ENCODE measurements around the gene PDSS2. TPM values are rescaled to one million over a fixed set of nuclear protein-coding genes. Genes with fewer than 3 reads are reported as not detected.
"Not testable (repeated sequence)": the region's sequence is repeated elsewhere in the genome, so short reads cannot be mapped to it uniquely, and the experiment has no call there.

The PDSS2 gene
- total RNA-seq, 2 donors from 2014 or later: 8.2 to 13.7 TPM

DNA sequence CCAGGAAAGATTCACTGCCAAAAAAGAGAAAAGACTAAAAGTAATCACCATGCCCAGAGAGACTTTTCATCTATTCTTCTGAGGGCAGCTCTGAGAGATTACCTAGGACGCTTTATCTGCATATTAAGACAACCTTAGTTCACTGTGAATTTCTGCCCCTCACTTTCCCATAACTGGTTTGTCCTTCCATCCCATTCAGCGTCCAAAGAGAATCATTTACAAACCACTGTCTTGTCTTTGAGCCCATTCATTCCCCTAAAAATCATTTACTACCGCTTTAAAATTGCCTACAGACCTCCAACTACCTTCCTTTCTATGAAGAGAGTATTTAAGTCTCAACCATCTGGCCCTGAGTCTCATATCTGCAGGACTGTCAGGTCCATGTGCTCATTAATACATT is 149.0 kb downstream of the PDSS2 start:
- H3K4me3 Mint-ChIP-seq: no peak overlapping the region
- H3K27me3 ChIP-seq (ENCODE audit: control insufficient read depth, insufficient read depth, low read length, poor library complexity, severe bottlenecking): no peaks in the 10 kb centered on the region
- H3K36me3 Mint-ChIP-seq (ENCODE audit: low read depth): no peaks in the 10 kb centered on the region
- H3K27me3 Mint-ChIP-seq (ENCODE audit: insufficient read depth): no peaks in the 10 kb centered on the region
- H3K36me3 ChIP-seq (ENCODE audit: control insufficient read depth, insufficient read depth, low read length): no peaks in the 10 kb centered on the region
- no peaks in the 10 kb centered on the region for H3K4me1 ChIP-seq (ENCODE audit: control insufficient read depth, insufficient read depth, low read length)
- H3K27ac ChIP-seq (ENCODE audit: low read depth, low read length): no peak overlapping the region
- H3K9me3 ChIP-seq (ENCODE audit: control insufficient read depth, low read length): no peaks in the 10 kb centered on the region
- H3K9me3 Mint-ChIP-seq: no peaks in the 10 kb centered on the region
- H3K27ac Mint-ChIP-seq: no peak overlapping the region
- no peak for DNase-seq
- WGBS, 2 experiments (ENCODE audit: insufficient coverage in 1 of 2, insufficient read length in 1 of 2): 92 to 93% methylated on average over 3 of the region's 3 CpGs
- H3K9ac ChIP-seq (ENCODE audit: extremely low read depth, low read length, poor library complexity, severe bottlenecking): no peak overlapping the region
- H3K4me1 Mint-ChIP-seq: peaks cover 3% of the 10 kb centered on the region
- TF ChIP-seq, protein P1, sequence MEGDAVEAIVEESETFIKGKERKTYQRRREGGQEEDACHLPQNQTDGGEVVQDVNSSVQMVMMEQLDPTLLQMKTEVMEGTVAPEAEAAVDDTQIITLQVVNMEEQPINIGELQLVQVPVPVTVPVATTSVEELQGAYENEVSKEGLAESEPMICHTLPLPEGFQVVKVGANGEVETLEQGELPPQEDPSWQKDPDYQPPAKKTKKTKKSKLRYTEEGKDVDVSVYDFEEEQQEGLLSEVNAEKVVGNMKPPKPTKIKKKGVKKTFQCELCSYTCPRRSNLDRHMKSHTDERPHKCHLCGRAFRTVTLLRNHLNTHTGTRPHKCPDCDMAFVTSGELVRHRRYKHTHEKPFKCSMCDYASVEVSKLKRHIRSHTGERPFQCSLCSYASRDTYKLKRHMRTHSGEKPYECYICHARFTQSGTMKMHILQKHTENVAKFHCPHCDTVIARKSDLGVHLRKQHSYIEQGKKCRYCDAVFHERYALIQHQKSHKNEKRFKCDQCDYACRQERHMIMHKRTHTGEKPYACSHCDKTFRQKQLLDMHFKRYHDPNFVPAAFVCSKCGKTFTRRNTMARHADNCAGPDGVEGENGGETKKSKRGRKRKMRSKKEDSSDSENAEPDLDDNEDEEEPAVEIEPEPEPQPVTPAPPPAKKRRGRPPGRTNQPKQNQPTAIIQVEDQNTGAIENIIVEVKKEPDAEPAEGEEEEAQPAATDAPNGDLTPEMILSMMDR (conservative IDR thresholded peaks at IDR 0.05): no peak
- no peak overlapping the region for H3K4me3 ChIP-seq (ENCODE audit: low read length)

DNA sequence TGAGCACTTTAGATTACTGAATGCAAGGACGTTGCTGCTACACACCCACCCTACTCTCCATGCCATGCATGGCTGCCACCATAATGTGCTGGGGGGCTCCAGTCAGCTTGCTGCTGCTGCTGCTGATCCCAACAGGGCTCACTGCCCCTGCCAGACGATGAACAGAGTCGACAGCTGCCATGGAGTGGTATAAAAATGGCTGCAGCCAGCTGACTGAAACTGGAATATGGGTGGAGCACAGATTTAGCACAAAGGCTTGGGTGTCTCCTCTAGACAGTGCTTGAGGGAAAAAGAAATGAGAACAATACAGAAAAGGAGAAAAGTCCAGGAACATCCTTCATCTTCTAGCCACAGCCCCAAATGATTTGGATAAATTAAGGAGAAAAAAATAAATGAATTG is 150.7 kb downstream of the PDSS2 start:
- 98% methylated on average over 3 of the region's 3 CpGs; no CpG with 5 or more reads in 1 of the 2 experiments for WGBS, 2 experiments (ENCODE audit: insufficient coverage in 1 of 2, insufficient read length in 1 of 2)
- H3K27ac Mint-ChIP-seq: no peak overlapping the region
- Histone ChIP-seq H3K9ac (ENCODE audit: extremely low read depth, low read length, poor library complexity, severe bottlenecking) (no peak overlapping the region), H3K4me3 (ENCODE audit: low read length) (no peak overlapping the region), H3K27me3 (ENCODE audit: control insufficient read depth, insufficient read depth, low read length, poor library complexity, severe bottlenecking) (no peaks in the 10 kb centered on the region), H3K9me3 (ENCODE audit: control insufficient read depth, low read length) (no peaks in the 10 kb centered on the region), H3K27ac (ENCODE audit: low read depth, low read length) (no peak overlapping the region), H3K4me1 (ENCODE audit: control insufficient read depth, insufficient read depth, low read length) (no peaks in the 10 kb centered on the region), H3K36me3 (ENCODE audit: control insufficient read depth, insufficient read depth, low read length) (no peaks in the 10 kb centered on the region)
- TF ChIP-seq, protein P1 (conservative IDR thresholded peaks at IDR 0.05): no peak
- H3K36me3 Mint-ChIP-seq (ENCODE audit: low read depth): no peaks in the 10 kb centered on the region
- H3K4me3 Mint-ChIP-seq: no peak overlapping the region
- DNase-seq: no peak
- no peaks in the 10 kb centered on the region for H3K27me3 Mint-ChIP-seq (ENCODE audit: insufficient read depth)
- no peaks in the 10 kb centered on the region for H3K9me3 Mint-ChIP-seq
- no peaks in the 10 kb centered on the region for H3K4me1 Mint-ChIP-seq

DNA sequence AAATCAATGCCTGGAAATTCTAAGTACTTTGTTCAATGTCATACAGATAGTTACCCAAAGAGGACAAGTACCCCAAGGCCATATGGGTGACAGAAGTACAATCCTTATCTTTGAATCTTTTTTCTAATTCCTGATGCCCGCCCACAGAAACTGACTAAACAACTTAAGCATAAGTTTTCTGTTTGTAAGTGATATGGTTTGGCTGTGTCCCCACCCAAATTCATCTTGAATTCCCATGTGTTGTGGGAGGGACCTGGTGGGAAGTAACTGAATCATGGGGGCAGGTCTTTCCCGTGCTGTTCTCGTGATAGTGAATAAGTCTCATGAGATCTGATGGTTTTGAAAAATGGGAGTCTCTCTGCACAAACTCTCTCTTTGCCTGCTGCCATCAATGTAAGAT is 153.4 kb downstream of the PDSS2 start:
- H3K27me3 Mint-ChIP-seq (ENCODE audit: insufficient read depth); H3K36me3 Mint-ChIP-seq (ENCODE audit: low read depth); H3K4me3 Mint-ChIP-seq; H3K4me3 ChIP-seq (ENCODE audit: low read length); H3K9ac ChIP-seq (ENCODE audit: extremely low read depth, low read length, poor library complexity, severe bottlenecking); H3K9me3 ChIP-seq (ENCODE audit: control insufficient read depth, low read length); H3K27ac ChIP-seq (ENCODE audit: low read depth, low read length); DNase-seq; H3K27ac Mint-ChIP-seq; H3K36me3 ChIP-seq (ENCODE audit: control insufficient read depth, insufficient read depth, low read length); H3K4me1 ChIP-seq (ENCODE audit: control insufficient read depth, insufficient read depth, low read length); H3K4me1 Mint-ChIP-seq; H3K27me3 ChIP-seq (ENCODE audit: control insufficient read depth, insufficient read depth, low read length, poor library complexity, severe bottlenecking); H3K9me3 Mint-ChIP-seq: not testable (repeated sequence)
- 87 to 95% methylated on average over 2 to 3 of the region's 3 CpGs for WGBS, 2 experiments (ENCODE audit: insufficient coverage in 1 of 2, insufficient read length in 1 of 2)

DNA sequence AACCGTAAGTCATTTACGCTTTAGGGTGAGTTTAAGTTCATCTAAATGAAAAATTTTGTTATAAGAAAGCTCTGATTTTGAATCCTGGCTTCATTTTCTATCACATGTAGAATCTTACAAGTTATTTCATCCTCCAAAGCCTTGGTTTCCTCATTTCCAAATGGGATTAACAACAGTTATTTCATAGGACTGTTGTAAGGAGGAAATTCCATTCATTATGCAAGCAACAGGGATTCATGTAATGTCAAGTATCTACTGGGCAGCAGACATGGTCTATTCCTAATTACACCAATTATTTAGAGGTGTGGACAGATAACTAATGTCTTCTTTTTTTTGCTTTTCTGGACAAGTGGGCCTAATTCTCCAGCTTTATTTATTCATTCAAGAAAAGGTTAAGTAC is 154.0 kb downstream of the PDSS2 start:
- no peaks in the 10 kb centered on the region for H3K27me3 Mint-ChIP-seq (ENCODE audit: insufficient read depth)
- no peaks in the 10 kb centered on the region for H3K9me3 ChIP-seq (ENCODE audit: control insufficient read depth, low read length)
- TF ChIP-seq, protein P1 (conservative IDR thresholded peaks at IDR 0.05): no peak
- no peak overlapping the region for H3K9ac ChIP-seq (ENCODE audit: extremely low read depth, low read length, poor library complexity, severe bottlenecking)
- no peaks in the 10 kb centered on the region for H3K9me3 Mint-ChIP-seq
- no peaks in the 10 kb centered on the region for H3K36me3 ChIP-seq (ENCODE audit: control insufficient read depth, insufficient read depth, low read length)
- no peak overlapping the region for H3K27ac Mint-ChIP-seq
- H3K4me3 Mint-ChIP-seq: no peak overlapping the region
- H3K27me3 ChIP-seq (ENCODE audit: control insufficient read depth, insufficient read depth, low read length, poor library complexity, severe bottlenecking): no peaks in the 10 kb centered on the region
- no peaks in the 10 kb centered on the region for H3K36me3 Mint-ChIP-seq (ENCODE audit: low read depth)
- 86% methylated on average over 2 of the region's 2 CpGs; no CpG with 5 or more reads in 1 of the 2 experiments for WGBS, 2 experiments (ENCODE audit: insufficient coverage in 1 of 2, insufficient read length in 1 of 2)
- H3K4me3 ChIP-seq (ENCODE audit: low read length): no peak overlapping the region
- no peaks in the 10 kb centered on the region for H3K4me1 Mint-ChIP-seq
- H3K4me1 ChIP-seq (ENCODE audit: control insufficient read depth, insufficient read depth, low read length): no peaks in the 10 kb centered on the region
- DNase-seq: no peak
- no peak overlapping the region for H3K27ac ChIP-seq (ENCODE audit: low read depth, low read length)
